Measurements from ENCODE around the gene HHAT.

GRCh38 chr1:210652329-210652954, 323.7 kb downstream of the HHAT start:
- TF ChIP-seq, protein P1, sequence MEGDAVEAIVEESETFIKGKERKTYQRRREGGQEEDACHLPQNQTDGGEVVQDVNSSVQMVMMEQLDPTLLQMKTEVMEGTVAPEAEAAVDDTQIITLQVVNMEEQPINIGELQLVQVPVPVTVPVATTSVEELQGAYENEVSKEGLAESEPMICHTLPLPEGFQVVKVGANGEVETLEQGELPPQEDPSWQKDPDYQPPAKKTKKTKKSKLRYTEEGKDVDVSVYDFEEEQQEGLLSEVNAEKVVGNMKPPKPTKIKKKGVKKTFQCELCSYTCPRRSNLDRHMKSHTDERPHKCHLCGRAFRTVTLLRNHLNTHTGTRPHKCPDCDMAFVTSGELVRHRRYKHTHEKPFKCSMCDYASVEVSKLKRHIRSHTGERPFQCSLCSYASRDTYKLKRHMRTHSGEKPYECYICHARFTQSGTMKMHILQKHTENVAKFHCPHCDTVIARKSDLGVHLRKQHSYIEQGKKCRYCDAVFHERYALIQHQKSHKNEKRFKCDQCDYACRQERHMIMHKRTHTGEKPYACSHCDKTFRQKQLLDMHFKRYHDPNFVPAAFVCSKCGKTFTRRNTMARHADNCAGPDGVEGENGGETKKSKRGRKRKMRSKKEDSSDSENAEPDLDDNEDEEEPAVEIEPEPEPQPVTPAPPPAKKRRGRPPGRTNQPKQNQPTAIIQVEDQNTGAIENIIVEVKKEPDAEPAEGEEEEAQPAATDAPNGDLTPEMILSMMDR (IDR thresholded peaks at IDR 0.05; ENCODE audit: borderline replicate concordance, extremely low read depth, low read length, poor library complexity, severe bottlenecking): no peak
- no peak for TF ChIP-seq EZH2 (IDR thresholded peaks at IDR 0.05; ENCODE audit: borderline replicate concordance, low read depth, low read length, severe bottlenecking)
